H1 (cell line): Measurements from ENCODE around the gene ACOX1. TPM values are rescaled to one million over a fixed set of nuclear protein-coding genes. Genes with fewer than 3 reads are reported as not detected.

Experiments
- CTCF ChIA-PET: fragments of 300-600 bp; sonication (Branson Sonifier 250); formaldehyde crosslinking; loops from one replicate; lab custom pipeline; 2021; ENCODE audit not compliant: partially characterized antibody; lab: Charles Lee
- POLR2A ChIA-PET: fragments of 300-600 bp; sonication (Branson Sonifier 250); formaldehyde crosslinking; loops from one replicate; lab custom pipeline; 2021; ENCODE audit warnings: inconsistent platforms; ENCODE audit not compliant: partially characterized antibody; lab: Charles Lee
- DNase-seq, 2 experiments: peaks; one replicate each; pipeline versions ENCODE4 v3.0.0 to v3.0.0-alpha.2; 2010 to 2022; ENCODE audit warnings: low spot score in 2 of 2, low read depth in 1 of 2, mixed read lengths in 1 of 2
- FAIRE-seq: peaks from 2 replicates; lab custom pipeline; 2011; peaks lifted over from hg19 to GRCh38; lab: Jason Lieb, UNC
- H2AFZ ChIP-seq: 2 replicates; pipeline ENCODE4 v1.8.1; 2012; ENCODE audit warnings: low read length, inconsistent platforms
- H2AK5ac ChIP-seq: 2 replicates; pipeline ENCODE4 v1.6.1; 2013; ENCODE audit warnings: low read depth, low read length
- H2BK120ac ChIP-seq: replicated peaks from 2 replicates; pipeline ENCODE3; 2013; ENCODE audit warnings: low read depth, low read length, inconsistent platforms
- H2BK12ac ChIP-seq: 2 replicates; pipeline ENCODE4 v1.6.1; 2013; ENCODE audit warnings: low read depth, low read length
- H2BK15ac ChIP-seq: 2 replicates; pipeline ENCODE4 v1.6.1; 2013; ENCODE audit warnings: low read length
- H2BK20ac ChIP-seq: 2 replicates; pipeline ENCODE4 v1.6.1; 2013; ENCODE audit warnings: low read length
- H2BK5ac ChIP-seq: 2 replicates; pipeline ENCODE4 v1.6.1; 2013; ENCODE audit warnings: low read depth, low read length
- H3K14ac ChIP-seq: 2 replicates; pipeline ENCODE4 v1.6.1; 2013; ENCODE audit warnings: inconsistent platforms; ENCODE audit not compliant: insufficient read length
- H3K18ac ChIP-seq: 2 replicates; pipeline ENCODE4 v1.6.1; 2013; ENCODE audit warnings: low read length; ENCODE audit errors: extremely low read depth
- H3K23ac ChIP-seq: 2 replicates; pipeline ENCODE4 v1.6.1; 2013; ENCODE audit warnings: inconsistent platforms; ENCODE audit not compliant: insufficient read length
- H3K23me2 ChIP-seq: 2 replicates; pipeline ENCODE4 v1.6.1; 2013; ENCODE audit warnings: low read depth, low read length
- H3K27ac ChIP-seq: 2 replicates; pipeline ENCODE4 v1.6.1; 2011; ENCODE audit warnings: low read depth, low read length, inconsistent platforms
- H3K27me3 ChIP-seq, 4 experiments: replicated peaks in 1 of 4; 1 replicate in 1 of 4; 2 replicates in 3 of 4; pipeline versions ENCODE4 v1.6.1 to v1.8.1; 2011 to 2013; ENCODE audit warnings: low read length in 3 of 4, mild to moderate bottlenecking in 3 of 4, inconsistent platforms in 2 of 4, mixed read lengths in 2 of 4, moderate library complexity in 1 of 4; ENCODE audit not compliant: control insufficient read depth in 3 of 4, insufficient read depth in 3 of 4; ENCODE audit errors: extremely low read depth in 1 of 4
- H3K36me3 ChIP-seq, 4 experiments: 2 replicates each; pipeline versions ENCODE4 v1.6.1 to v1.8.1; 2011 to 2013; ENCODE audit warnings: mild to moderate bottlenecking in 4 of 4, low read length in 3 of 4, moderate library complexity in 2 of 4, control low read depth in 1 of 4, inconsistent platforms in 1 of 4; ENCODE audit not compliant: insufficient read depth in 4 of 4, control insufficient read depth in 2 of 4
- H3K4ac ChIP-seq: replicated peaks from 2 replicates; pipeline ENCODE3; 2013; ENCODE audit warnings: low read length, low read depth, mixed read lengths, inconsistent platforms; ENCODE audit not compliant: insufficient read length
- H3K4me1 ChIP-seq, 4 experiments: replicated peaks in 1 of 4; 1 replicate in 1 of 4; 2 replicates in 3 of 4; pipeline versions ENCODE4 v1.6.1 to v1.8.1; 2011 to 2013; ENCODE audit warnings: low read length in 3 of 4, inconsistent platforms in 2 of 4, mixed read lengths in 1 of 4; ENCODE audit not compliant: insufficient read depth in 4 of 4, control insufficient read depth in 3 of 4
- H3K4me2 ChIP-seq, 2 experiments: 2 replicates each; pipeline versions ENCODE4 v1.6.1 to v1.8.1; 2011 to 2013; ENCODE audit warnings: low read depth in 2 of 2, low read length in 2 of 2, control low read depth in 1 of 2, inconsistent platforms in 1 of 2, mild to moderate bottlenecking in 1 of 2; ENCODE audit not compliant: insufficient read depth in 1 of 2
- H3K4me3 ChIP-seq, 4 experiments: fragments of 200-600, 300-600 bp in 1 of 4; sonication (generic), shearing (Covaris generic), sonication (Bioruptor Twin) in 1 of 4; 2 replicates each; pipeline versions ENCODE4 v1.5.1 to v1.8.1; 2011 to 2016; ENCODE audit warnings: low read length in 4 of 4, low read depth in 3 of 4, control low read depth in 2 of 4, inconsistent platforms in 2 of 4, mild to moderate bottlenecking in 2 of 4, mixed read lengths in 1 of 4, moderate library complexity in 1 of 4; ENCODE audit not compliant: insufficient read depth in 2 of 4; ENCODE audit errors: extremely low read depth in 1 of 4
- H3K56ac ChIP-seq: replicated peaks from 2 replicates; pipeline ENCODE3; 2013; ENCODE audit warnings: low read depth, mild to moderate bottlenecking, mixed read lengths, low read length, inconsistent platforms; ENCODE audit not compliant: insufficient read length
- H3K79me1 ChIP-seq: 2 replicates; pipeline ENCODE4 v1.6.1; 2013; ENCODE audit warnings: low read depth, low read length, control low read depth
- H3K79me2 ChIP-seq, 2 experiments: 2 replicates each; pipeline versions ENCODE4 v1.6.1 to v1.8.1; 2012 to 2013; ENCODE audit warnings: low read length in 2 of 2, mild to moderate bottlenecking in 2 of 2, inconsistent platforms in 1 of 2; ENCODE audit not compliant: insufficient read depth in 2 of 2, control insufficient read depth in 1 of 2
- H3K9ac ChIP-seq, 4 experiments: replicated peaks in 1 of 4; 1 replicate in 1 of 4; 2 replicates in 3 of 4; pipeline versions ENCODE4 v1.6.1 to v1.8.1; 2011 to 2013; ENCODE audit warnings: low read depth in 3 of 4, low read length in 3 of 4, control low read depth in 2 of 4, mild to moderate bottlenecking in 2 of 4, moderate library complexity in 2 of 4, inconsistent platforms in 1 of 4; ENCODE audit errors: extremely low read depth in 1 of 4
- H3K9me3 ChIP-seq, 2 experiments: 2 replicates each; pipeline versions ENCODE4 v1.6.1 to v1.8.1; 2012 to 2013; ENCODE audit warnings: mild to moderate bottlenecking in 2 of 2, moderate library complexity in 2 of 2, control low read depth in 1 of 2, inconsistent platforms in 1 of 2, low read depth in 1 of 2, low read length in 1 of 2, mixed read lengths in 1 of 2; ENCODE audit not compliant: insufficient read depth in 2 of 2
- H4K20me1 ChIP-seq, 2 experiments: replicated peaks in 1 of 2; 2 replicates each; pipeline versions ENCODE3 to v1.8.1; 2011 to 2013; ENCODE audit warnings: inconsistent platforms in 2 of 2, low read length in 2 of 2, mild to moderate bottlenecking in 1 of 2; ENCODE audit not compliant: insufficient read depth in 2 of 2, control insufficient read depth in 1 of 2
- H4K5ac ChIP-seq: 2 replicates; pipeline ENCODE4 v1.6.1; 2013; ENCODE audit warnings: low read length, low read depth, mixed read lengths, inconsistent platforms; ENCODE audit not compliant: insufficient read length
- H4K8ac ChIP-seq: 2 replicates; pipeline ENCODE4 v1.8.0; 2013; ENCODE audit warnings: mild to moderate bottlenecking, moderate library complexity, low read length, inconsistent platforms; ENCODE audit not compliant: insufficient read depth; ENCODE audit errors: extremely low read depth
- H4K91ac ChIP-seq: replicated peaks from 2 replicates; pipeline ENCODE3; 2013; ENCODE audit warnings: low read length, mixed read lengths, inconsistent platforms; ENCODE audit not compliant: insufficient read length
- CBX5 ChIP-seq: fragments of 300-800, 300-1000 bp; sonication (generic); IDR thresholded peaks from 2 replicates; pipeline ENCODE4 v1.7.1; 2016; ENCODE audit warnings: antibody characterized with exemption, low read length, low read depth
- KDM5A ChIP-seq: fragments of 200-600 bp; IDR thresholded peaks from 2 replicates; pipeline ENCODE4 v1.7.1; 2012; ENCODE audit warnings: mild to moderate bottlenecking, low read length, inconsistent platforms, mixed read lengths
- NRF1 ChIP-seq: IDR thresholded peaks from 2 replicates; pipeline ENCODE4 v1.6.1; 2011; ENCODE audit warnings: mild to moderate bottlenecking, low read depth, low read length, improper control_type of control experiment
- RNF2 ChIP-seq: fragments of 200-900, 300-1000 bp; sonication (generic); IDR thresholded peaks from 2 replicates; pipeline ENCODE4 v1.7.1; 2016; ENCODE audit warnings: borderline replicate concordance, low read depth, mild to moderate bottlenecking, antibody characterized with exemption, low read length; ENCODE audit not compliant: poor library complexity, severe bottlenecking; ENCODE audit errors: missing control alignments
- RXRA ChIP-seq: IDR thresholded peaks from 2 replicates; pipeline ENCODE4 v1.6.1; 2011; ENCODE audit warnings: low read depth, mild to moderate bottlenecking, low read length, moderate library complexity; ENCODE audit not compliant: insufficient read depth
- TEAD4 ChIP-seq: IDR thresholded peaks from 2 replicates; pipeline ENCODE4 v1.6.1; 2012; ENCODE audit warnings: low read depth, low read length, inconsistent platforms, mixed read lengths
- WGBS, 2 experiments: shearing (Covaris generic) in 1 of 2; methylation state at CpG; one replicate each; pipeline versions ENCODE4 v1.1.6 to v1.1.7; 2013 to 2015; ENCODE audit warnings: low lambda C conversion rate in 2 of 2, mixed read lengths in 2 of 2, inconsistent platforms in 1 of 2, low coverage in 1 of 2, missing lambda C conversion rate in 1 of 2; ENCODE audit not compliant: insufficient replicate concordance in 2 of 2, insufficient coverage in 1 of 2, insufficient read length in 1 of 2; ENCODE audit errors: extremely low coverage in 1 of 2, missing lambda C conversion rate in 1 of 2; 5-methylcytosine and 5-hydroxymethylcytosine counted together
- polyA plus RNA-seq, 7 experiments: library from polyadenylated mRNA; depleted of rRNA in 3 of 7; stranded (reverse) in 5 of 7; unstranded in 2 of 7; fragments of >200 nt in 5 of 7; fragments of 200-250 nt in 2 of 7; gene quantifications; 1 replicate in 5 of 7; 2 replicates in 1 of 7; 4 replicates in 1 of 7; pipeline versions ENCODE4 v1.2.1 to v1.2.3, GENCODE V29; 2011 to 2013; ENCODE audit warnings: missing spikeins in 2 of 7, mixed read lengths in 2 of 7
- total RNA-seq: library from RNA; stranded (reverse); fragmentation: NEBNext Ultra II Directional; extraction: Animal tissue kit (Norgen Biotek cat#: 25700); gene quantifications from 2 replicates; pipeline ENCODE4 v1.2.1, GENCODE V29; 2021

The ACOX1 gene
- total and polyA plus RNA-seq, 2 of the 8 experiments (the other 6 are each of a cell fraction or from before 2014, with no cell fraction given) = 10.5 to 30.4 TPM

- CTCF ChIA-PET = interaction anchor here (1.1 to 1.6 kb wide), 4 partner anchors 18 to 49 kb away, joined by 3 to 5 read pairs (median 3); partner anchors contain the start of gene CDK3
- Histone ChIP-seq H3K27ac (no peak overlapping the region), H3K4me2 (no peak overlapping the region), H3K18ac (no peak overlapping the region), H3K14ac (no peak overlapping the region), H4K8ac (no peak overlapping the region), H3K36me3 (peaks cover 19 to 71% (median 50%) of the 10 kb centered on the region in 4 experiments), H2BK5ac (no peak overlapping the region), H3K9ac (no peak overlapping the region), H3K23me2 (no peaks in the 10 kb centered on the region), H4K5ac (no peak overlapping the region), H4K91ac (no peak overlapping the region), H3K56ac (no peak overlapping the region), H3K79me2 (no peaks in the 10 kb centered on the region), H2BK15ac (no peak overlapping the region), H3K79me1 (no peaks in the 10 kb centered on the region; the same call in 1 of the 2 replicates), H2BK20ac (no peak overlapping the region), H2BK120ac (no peak overlapping the region), H4K20me1 (no peaks in the 10 kb centered on the region), H3K9me3 (no peaks in the 10 kb centered on the region), H2AK5ac (no peak overlapping the region), H3K4me1 (no peaks in the 10 kb centered on the region), H3K4me3 (no peak overlapping the region), H3K23ac (no peak overlapping the region), H2AFZ (no peak overlapping the region), H2BK12ac (no peak overlapping the region), H3K4ac (no peak overlapping the region), H3K27me3 (no peaks in the 10 kb centered on the region)
- TF ChIP-seq KDM5A (no peak), CBX5 (no peak), RXRA (no peak), RNF2 (no peak), NRF1 (no peak), TEAD4 (no peak)
- POLR2A ChIA-PET = interaction anchor here (2.0 kb wide), 1 partner anchor 10 kb away, joined by 6 read pairs; the partner anchor contains the start of gene FBF1
- 93% methylated on average over 8 of the region's 8 CpGs; no CpG with 5 or more reads in 1 of the 2 experiments for WGBS, 2 experiments
- DNase-seq = no peak
- FAIRE-seq = no peak
Measured at GRCh38 chr17:75950855-75951554, 28.0 kb downstream of the ACOX1 start.
